K562 (cell line): ENCODE results near the gene UBE2B. TPM values are rescaled to one million over a fixed set of nuclear protein-coding genes. Genes with fewer than 3 reads are reported as not detected.

ENCODE experiments used
- ATAC-seq: fragments of 200-7000 bp; cut with Tn5 transposase; 3 replicates; pipeline ENCODE4 v1.9.1; 2020; ENCODE audit warnings: moderate library complexity
- BruUV-seq: library from RNA; stranded (reverse); fragments of 400-500 nt; replicated peaks from 2 replicates; lab custom pipeline; 2021; lab: Mats Ljungman, UMichigan
- CTCF ChIA-PET: fragments of 300-600 bp; formaldehyde crosslinking; extraction: SDS; loops from one replicate; lab custom pipeline; 2021; ENCODE audit warnings: low intra/inter-chr PET ratio; lab: Yijun Ruan, JAX
- POLR2A ChIA-PET: fragments of 300-600, 350-650 bp; sonication (Branson Sonifier 250); formaldehyde crosslinking; extraction: SDS; loops from one replicate; lab custom pipeline; 2021; ENCODE audit warnings: antibody characterized with exemption, inconsistent platforms; lab: Yijun Ruan, JAX
- DNase-seq, 4 experiments: peaks; one replicate each; pipeline versions ENCODE4 v3.0.0 to v3.0.0-alpha.2; 2011 to 2018; ENCODE audit warnings: low spot score in 3 of 4, mixed read lengths in 3 of 4; ENCODE audit errors: extremely low read depth in 1 of 4
- FAIRE-seq: peaks from 2 replicates; lab custom pipeline; 2011; peaks lifted over from hg19 to GRCh38; lab: Jason Lieb, UNC
- H2AFZ ChIP-seq: 2 replicates; pipeline ENCODE4 v1.6.0; 2011; ENCODE audit warnings: low read depth, low read length, control low read depth, inconsistent platforms
- H3K27ac ChIP-seq: fragments of 200-600 bp; 3 replicates; pipeline ENCODE4 v1.8.0; 2011; ENCODE audit warnings: low read depth, mild to moderate bottlenecking, control low read depth, inconsistent platforms, low read length, moderate library complexity, mixed read lengths; ENCODE audit errors: extremely low read depth
- H3K27me3 ChIP-seq, 2 experiments: fragments of 300-600 bp in 1 of 2; 2 replicates in 1 of 2; 3 replicates in 1 of 2; pipeline versions ENCODE4 v1.6.0 to v1.8.0; 2011; ENCODE audit warnings: inconsistent platforms in 2 of 2, low read length in 2 of 2, mild to moderate bottlenecking in 1 of 2, mixed read lengths in 1 of 2, moderate library complexity in 1 of 2; ENCODE audit not compliant: control insufficient read depth in 2 of 2, insufficient read depth in 2 of 2
- H3K36me3 ChIP-seq: fragments of 300-600 bp; 3 replicates; pipeline ENCODE4 v1.8.0; 2011; ENCODE audit warnings: mild to moderate bottlenecking, low read length, inconsistent platforms; ENCODE audit not compliant: control insufficient read depth, insufficient read depth
- H3K4me1 ChIP-seq, 2 experiments: fragments of 200-600 bp in 1 of 2; replicated peaks in 1 of 2; 2 replicates in 1 of 2; 3 replicates in 1 of 2; pipeline versions ENCODE4 v1.5.1 to v1.8.0; 2011; ENCODE audit warnings: inconsistent platforms in 2 of 2, low read length in 2 of 2, mild to moderate bottlenecking in 1 of 2, mixed read lengths in 1 of 2, moderate library complexity in 1 of 2; ENCODE audit not compliant: control insufficient read depth in 2 of 2, insufficient read depth in 2 of 2
- H3K4me2 ChIP-seq: 2 replicates; pipeline ENCODE4 v1.6.1; 2011; ENCODE audit warnings: low read length, control low read depth, inconsistent platforms, mixed read lengths; ENCODE audit not compliant: insufficient read depth
- H3K4me3 ChIP-seq: fragments of 200-600 bp; sonication (generic), shearing (Covaris generic); 2 replicates; pipeline ENCODE4 v1.5.1; 2016; ENCODE audit warnings: control low read depth, inconsistent platforms
- H3K79me2 ChIP-seq: fragments of 200-600 bp; 3 replicates; pipeline ENCODE4 v1.8.0; 2011; ENCODE audit warnings: low read length, inconsistent platforms; ENCODE audit not compliant: control insufficient read depth, insufficient read depth
- H3K9ac ChIP-seq, 2 experiments: 2 replicates each; pipeline versions ENCODE4 v1.6.0 to v1.6.1; 2011; ENCODE audit warnings: low read depth in 2 of 2, low read length in 2 of 2, control low read depth in 1 of 2, inconsistent platforms in 1 of 2, mild to moderate bottlenecking in 1 of 2, mixed read lengths in 1 of 2; ENCODE audit not compliant: insufficient read depth in 1 of 2
- H3K9me1 ChIP-seq: one replicate; pipeline ENCODE4 v1.6.0; 2011; ENCODE audit warnings: inconsistent platforms, mild to moderate bottlenecking, low read length, moderate library complexity; ENCODE audit not compliant: control insufficient read depth, insufficient read depth
- H3K9me3 ChIP-seq: replicated peaks from 2 replicates; pipeline ENCODE4 v1.5.1; 2011; ENCODE audit warnings: low read depth, low read length, inconsistent platforms; ENCODE audit not compliant: control insufficient read depth, insufficient read depth
- H4K20me1 ChIP-seq: replicated peaks from 2 replicates; pipeline ENCODE4 v1.6.1; 2011; ENCODE audit warnings: low read length, inconsistent platforms, mixed read lengths; ENCODE audit not compliant: control insufficient read depth, insufficient read depth
- C11orf30 ChIP-seq: fragments of 450-650 bp; IDR thresholded peaks from 2 replicates; pipeline ENCODE4 v1.6.1; 2016; ENCODE audit warnings: low read depth, mild to moderate bottlenecking
- CREBBP ChIP-seq: IDR thresholded peaks from one replicate; pipeline ENCODE4 v1.6.1; 2012; ENCODE audit warnings: low read depth, mild to moderate bottlenecking, control low read depth, inconsistent platforms, low read length
- GABPB2 ChIP-seq: fragments of 250-450 bp; sonication (Bioruptor Pico); conservative IDR thresholded peaks from 2 replicates; pipeline ENCODE4 v1.5.1; 2021; ENCODE audit warnings: mild to moderate bottlenecking
- GTF2A2 ChIP-seq: IDR thresholded peaks from 2 replicates; pipeline ENCODE4 v1.6.1; 2016; ENCODE audit warnings: mild to moderate bottlenecking, missing genetic modification characterization, missing compliant biosample characterization
- RBFOX2 ChIP-seq: fragments of 200-400 bp; formaldehyde crosslinking; IDR thresholded peaks from 2 replicates; pipeline ENCODE4 v1.6.1; 2017; ENCODE audit warnings: low read depth, mild to moderate bottlenecking, low read length, moderate library complexity
- SLC30A9 ChIP-seq: fragments of 250-450 bp; sonication (Bioruptor Pico); IDR thresholded peaks from 2 replicates; pipeline ENCODE4 v1.8.0; 2022; ENCODE audit warnings: mild to moderate bottlenecking, moderate library complexity
- SRSF7 ChIP-seq: fragments of 200-400 bp; formaldehyde crosslinking; optimal IDR thresholded peaks from 2 replicates; pipeline ENCODE3; 2017; ENCODE audit warnings: mild to moderate bottlenecking, low read depth, low read length
- ZNF23 ChIP-seq: fragments of 250-450 bp; sonication (Bioruptor Pico); IDR thresholded peaks from 2 replicates; pipeline ENCODE4 v1.4.0; 2020; ENCODE audit warnings: mild to moderate bottlenecking
- ZNF431 ChIP-seq: sonication (generic); formaldehyde crosslinking; IDR thresholded peaks from 2 replicates; pipeline ENCODE4 v1.8.0; 2022; ENCODE audit warnings: mild to moderate bottlenecking, missing genetic modification reagents
- WGBS: fragments of 100-300 bp; shearing (Covaris generic); methylation state at CpG from one replicate; pipeline ENCODE4 v1.1.6; 2016; ENCODE audit warnings: low coverage, mixed read lengths; ENCODE audit not compliant: insufficient coverage; ENCODE audit errors: missing lambda C conversion rate; 5-methylcytosine and 5-hydroxymethylcytosine counted together
- in situ Hi-C: fragments of 300-500 bp; cut with MboI; formaldehyde crosslinking; loops from 4 replicates; pipeline ENCODE4 v1.15.0; 2018; ENCODE audit warnings: inconsistent platforms, mixed read lengths
- intact Hi-C: fragments of 100-400 bp; cut with micrococcal nuclease; formaldehyde crosslinking; loops from 2 replicates; pipeline ENCODE4 v1.14.2; 2022
- polyA plus RNA-seq, 8 experiments: library from polyadenylated mRNA; depleted of rRNA in 4 of 8; stranded (reverse) in 5 of 8; unstranded in 3 of 8; fragments of >200 nt; fragmentation: Nextera tagmentation in 2 of 8; fragmentation: Illumina TruSeq in 1 of 8; extraction: Ambion mirVana in 2 of 8; extraction: Trizol in 1 of 8; gene quantifications; 2 replicates each; pipeline versions ENCODE4 v1.2.1 to v1.2.3, GENCODE V29; 2011 to 2014; ENCODE audit warnings: inconsistent platforms in 1 of 8, missing spikeins in 1 of 8
- total RNA-seq, 7 experiments: library from RNA; depleted of rRNA in 6 of 7; stranded (reverse); fragments of >200 nt in 6 of 7; fragmentation: Illumina TruSeq in 2 of 7; extraction: Trizol in 2 of 7; gene quantifications; 2 replicates each; pipeline versions ENCODE4 v1.2.1 to v1.2.3, GENCODE V29; 2011 to 2021; ENCODE audit warnings: low replicate concordance in 1 of 7
- TF ChIP-seq, protein P1 (sequence below): sonication (generic); formaldehyde crosslinking; IDR thresholded peaks from 2 replicates; pipeline ENCODE4 v1.8.1; 2023; ENCODE audit warnings: missing genetic modification reagents, mild to moderate bottlenecking, borderline replicate concordance
- TF ChIP-seq, protein P2 (sequence below): fragments of 450-650 bp; formaldehyde crosslinking; IDR thresholded peaks from 2 replicates; pipeline ENCODE4 v1.4.0; 2022; ENCODE audit warnings: missing genetic modification characterization

Gene UBE2B
- total and polyA plus RNA-seq, 9 of the 15 experiments (the other 6 are each of a cell fraction or from before 2014, with no cell fraction given) = 13.1 to 198 (median 75.5) TPM

DNA sequence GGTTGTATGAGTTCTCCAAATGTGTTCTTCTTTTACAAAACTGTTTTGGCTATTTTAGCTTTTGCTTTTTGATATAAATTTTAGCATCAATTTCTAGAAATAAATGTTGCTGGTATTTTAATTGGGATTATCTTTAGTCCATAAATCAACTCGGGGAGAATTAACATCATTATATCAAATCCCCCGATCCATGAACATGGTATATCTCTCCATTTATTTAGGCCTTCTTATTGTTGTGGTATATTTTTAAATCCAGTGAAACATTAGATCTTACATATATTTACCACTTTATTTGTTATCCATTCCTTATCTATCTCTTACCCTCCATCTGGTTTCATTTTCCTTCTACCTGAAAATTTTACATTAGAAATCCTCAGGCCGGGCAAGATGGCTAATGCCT, 47.6 kb downstream of the UBE2B start:
- H3K27ac ChIP-seq = no peak overlapping the region
- in situ Hi-C loops = no loop called here
- BruUV-seq = no TSS peak
- H3K4me2 ChIP-seq = no peak overlapping the region
- H3K79me2 ChIP-seq = no peaks in the 10 kb centered on the region
- no peak overlapping the region for H3K4me3 ChIP-seq
- FAIRE-seq (no peak), ATAC-seq (no peak), DNase-seq (no peak)
- no peak for TF ChIP-seq RBFOX2
- TF ChIP-seq, protein P1, sequence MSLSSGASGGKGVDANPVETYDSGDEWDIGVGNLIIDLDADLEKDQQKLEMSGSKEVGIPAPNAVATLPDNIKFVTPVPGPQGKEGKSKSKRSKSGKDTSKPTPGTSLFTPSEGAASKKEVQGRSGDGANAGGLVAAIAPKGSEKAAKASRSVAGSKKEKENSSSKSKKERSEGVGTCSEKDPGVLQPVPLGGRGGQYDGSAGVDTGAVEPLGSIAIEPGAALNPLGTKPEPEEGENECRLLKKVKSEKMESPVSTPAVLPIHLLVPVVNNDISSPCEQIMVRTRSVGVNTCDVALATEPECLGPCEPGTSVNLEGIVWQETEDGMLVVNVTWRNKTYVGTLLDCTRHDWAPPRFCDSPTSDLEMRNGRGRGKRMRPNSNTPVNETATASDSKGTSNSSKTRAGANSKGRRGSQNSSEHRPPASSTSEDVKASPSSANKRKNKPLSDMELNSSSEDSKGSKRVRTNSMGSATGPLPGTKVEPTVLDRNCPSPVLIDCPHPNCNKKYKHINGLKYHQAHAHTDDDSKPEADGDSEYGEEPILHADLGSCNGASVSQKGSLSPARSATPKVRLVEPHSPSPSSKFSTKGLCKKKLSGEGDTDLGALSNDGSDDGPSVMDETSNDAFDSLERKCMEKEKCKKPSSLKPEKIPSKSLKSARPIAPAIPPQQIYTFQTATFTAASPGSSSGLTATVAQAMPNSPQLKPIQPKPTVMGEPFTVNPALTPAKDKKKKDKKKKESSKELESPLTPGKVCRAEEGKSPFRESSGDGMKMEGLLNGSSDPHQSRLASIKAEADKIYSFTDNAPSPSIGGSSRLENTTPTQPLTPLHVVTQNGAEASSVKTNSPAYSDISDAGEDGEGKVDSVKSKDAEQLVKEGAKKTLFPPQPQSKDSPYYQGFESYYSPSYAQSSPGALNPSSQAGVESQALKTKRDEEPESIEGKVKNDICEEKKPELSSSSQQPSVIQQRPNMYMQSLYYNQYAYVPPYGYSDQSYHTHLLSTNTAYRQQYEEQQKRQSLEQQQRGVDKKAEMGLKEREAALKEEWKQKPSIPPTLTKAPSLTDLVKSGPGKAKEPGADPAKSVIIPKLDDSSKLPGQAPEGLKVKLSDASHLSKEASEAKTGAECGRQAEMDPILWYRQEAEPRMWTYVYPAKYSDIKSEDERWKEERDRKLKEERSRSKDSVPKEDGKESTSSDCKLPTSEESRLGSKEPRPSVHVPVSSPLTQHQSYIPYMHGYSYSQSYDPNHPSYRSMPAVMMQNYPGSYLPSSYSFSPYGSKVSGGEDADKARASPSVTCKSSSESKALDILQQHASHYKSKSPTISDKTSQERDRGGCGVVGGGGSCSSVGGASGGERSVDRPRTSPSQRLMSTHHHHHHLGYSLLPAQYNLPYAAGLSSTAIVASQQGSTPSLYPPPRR = no peak
- TF ChIP-seq ZNF23 (CRISPR knock-in tag) = no peak
- TF ChIP-seq, protein P2, sequence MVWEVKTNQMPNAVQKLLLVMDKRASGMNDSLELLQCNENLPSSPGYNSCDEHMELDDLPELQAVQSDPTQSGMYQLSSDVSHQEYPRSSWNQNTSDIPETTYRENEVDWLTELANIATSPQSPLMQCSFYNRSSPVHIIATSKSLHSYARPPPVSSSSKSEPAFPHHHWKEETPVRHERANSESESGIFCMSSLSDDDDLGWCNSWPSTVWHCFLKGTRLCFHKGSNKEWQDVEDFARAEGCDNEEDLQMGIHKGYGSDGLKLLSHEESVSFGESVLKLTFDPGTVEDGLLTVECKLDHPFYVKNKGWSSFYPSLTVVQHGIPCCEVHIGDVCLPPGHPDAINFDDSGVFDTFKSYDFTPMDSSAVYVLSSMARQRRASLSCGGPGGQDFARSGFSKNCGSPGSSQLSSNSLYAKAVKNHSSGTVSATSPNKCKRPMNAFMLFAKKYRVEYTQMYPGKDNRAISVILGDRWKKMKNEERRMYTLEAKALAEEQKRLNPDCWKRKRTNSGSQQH = no peak
- no peak for TF ChIP-seq SLC30A9 (CRISPR knock-in tag)
- no peak for TF ChIP-seq ZNF431 (CRISPR knock-in tag)
- no peak for TF ChIP-seq C11orf30
- TF ChIP-seq CREBBP = no peak
- TF ChIP-seq SRSF7 = no peak
- no peak for TF ChIP-seq GTF2A2 (tag)
- TF ChIP-seq GABPB2 (CRISPR knock-in tag) = no peak
- 82% methylated on average over 3 of the region's 3 CpGs for WGBS
- H3K9me1 ChIP-seq = no peaks in the 10 kb centered on the region
- no peaks in the 10 kb centered on the region for H3K36me3 ChIP-seq
- intact Hi-C loops = no loop called here
- no peaks in the 10 kb centered on the region for H3K27me3 ChIP-seq
- no peaks in the 10 kb centered on the region for H3K4me1 ChIP-seq
- no peak overlapping the region for H2AFZ ChIP-seq
- no peaks in the 10 kb centered on the region for H3K9me3 ChIP-seq
- ChIA-PET POLR2A (interaction anchor here (0.8 kb wide), 1 partner anchor 13 kb away, joined by 3 read pairs; no protein-coding TSS in a partner anchor), CTCF (no interaction called here)
- H3K9ac ChIP-seq = no peak overlapping the region
- H4K20me1 ChIP-seq = no peaks in the 10 kb centered on the region
